SHP77 (cell line): ENCODE data around the gene SPRR3.
"Not testable (repeated sequence)": the region's sequence is repeated elsewhere in the genome, so short reads cannot be mapped to it uniquely, and the experiment has no call there.

Source experiments
- DNase-seq, 2 experiments: peaks; one replicate each; lab custom pipeline; 2025; lab: John Stamatoyannopoulos, UW

SPRR3 gene

GRCh38 chr1:152983743-152984142 lies 17.8 kb upstream of the SPRR3 start, which contains the start of gene SPRR1A:
SPRR1A (plus strand) TSS chr1:152984081; CDS start chr1:152985231, 1,150 bp downstream.
- peak; percentile 14 to 21 for DNase-seq

GRCh38 chr1:152986578-152986977 lies 15.0 kb upstream of the SPRR3 start:
- no peak for DNase-seq

- DNase-seq: no peak
Measured at GRCh38 chr1:152993186-152993585, 8.4 kb upstream of the SPRR3 start.

GRCh38 chr1:152995842-152996241 lies 5.7 kb upstream of the SPRR3 start:
- DNase-seq: no peak

GRCh38 chr1:152996633-152997400 lies 4.7 kb upstream of the SPRR3 start:
- DNase-seq: no peak

GRCh38 chr1:152997901-152998300 lies 3.6 kb upstream of the SPRR3 start:
- no peak for DNase-seq

- no peak for DNase-seq
Measured at GRCh38 chr1:152998476-152998875, 3.1 kb upstream of the SPRR3 start.

- no peak for DNase-seq
Measured at GRCh38 chr1:152999818-153000217, 1.7 kb upstream of the SPRR3 start.

GRCh38 chr1:153000294-153000693 lies 1.3 kb upstream of the SPRR3 start:
- no peak for DNase-seq

- not testable (repeated sequence) for DNase-seq
Measured at GRCh38 chr1:153011235-153011758, 9.7 kb downstream of the SPRR3 start.

- not testable (repeated sequence) for DNase-seq
Measured at GRCh38 chr1:153021829-153022228, 20.3 kb downstream of the SPRR3 start.

GRCh38 chr1:153022340-153022739 lies 20.8 kb downstream of the SPRR3 start:
- DNase-seq: not testable (repeated sequence)

GRCh38 chr1:153023109-153023508 lies 21.6 kb downstream of the SPRR3 start:
- DNase-seq: no peak

GRCh38 chr1:153024413-153024812 lies 22.9 kb downstream of the SPRR3 start:
- DNase-seq: no peak

GRCh38 chr1:153025797-153026196 lies 24.2 kb downstream of the SPRR3 start:
- no peak for DNase-seq

- no peak for DNase-seq
Measured at GRCh38 chr1:153028766-153029165, 27.2 kb downstream of the SPRR3 start.

- no peak for DNase-seq
Measured at GRCh38 chr1:153030895-153031294, 29.3 kb downstream of the SPRR3 start, which contains the start of gene SPRR1B. SPRR1B (plus strand) TSS chr1:153031203; CDS start chr1:153032346, 1,143 bp downstream.

GRCh38 chr1:153032073-153032472 lies 30.5 kb downstream of the SPRR3 start:
- no peak for DNase-seq

- peak in 1 of 2 experiments; percentile 25 for DNase-seq
Measured at GRCh38 chr1:153032677-153033308, 31.2 kb downstream of the SPRR3 start.

- DNase-seq: no peak
Measured at GRCh38 chr1:153035211-153035610, 33.7 kb downstream of the SPRR3 start.

- no peak for DNase-seq
Measured at GRCh38 chr1:153040950-153041631, 39.5 kb downstream of the SPRR3 start, which contains the start of gene SPRR2D. SPRR2D (minus strand) TSS chr1:153041120; CDS start chr1:153040346, 774 bp downstream.

GRCh38 chr1:153049211-153049610 lies 47.7 kb downstream of the SPRR3 start:
- no peak for DNase-seq
